Measurements from ENCODE around the gene PIP4K2A.

The PIP4K2A gene

GRCh38 chr10:22620140-22620857, 94.1 kb downstream of the PIP4K2A start:
- DNase-seq (ENCODE audit: low read depth), result peak; percentile 85

- no peak for DNase-seq (ENCODE audit: low read depth)
These were observed 95.3 kb downstream of the PIP4K2A start for GRCh38 chr10:22619101-22619500.

- no peak for DNase-seq (ENCODE audit: low read depth)
These were observed 96.1 kb downstream of the PIP4K2A start for GRCh38 chr10:22618078-22618785.

GRCh38 chr10:22617516-22617915, 96.9 kb downstream of the PIP4K2A start:
- DNase-seq (ENCODE audit: low read depth), result no peak

- DNase-seq (ENCODE audit: low read depth), result no peak
These were observed 97.3 kb downstream of the PIP4K2A start for GRCh38 chr10:22617051-22617450.

GRCh38 chr10:22615819-22616499, 98.4 kb downstream of the PIP4K2A start:
- DNase-seq (ENCODE audit: low read depth), result no peak

GRCh38 chr10:22615101-22615500, 99.3 kb downstream of the PIP4K2A start:
- DNase-seq (ENCODE audit: low read depth), result no peak

- no peak for DNase-seq (ENCODE audit: low read depth)
These were observed 101.4 kb downstream of the PIP4K2A start for GRCh38 chr10:22613011-22613410.

GRCh38 chr10:22612318-22612717, 102.1 kb downstream of the PIP4K2A start:
- no peak for DNase-seq (ENCODE audit: low read depth)

GRCh38 chr10:22611425-22612115, 102.8 kb downstream of the PIP4K2A start:
- no peak for DNase-seq (ENCODE audit: low read depth)

- no peak for DNase-seq (ENCODE audit: low read depth)
These were observed 103.8 kb downstream of the PIP4K2A start for GRCh38 chr10:22610610-22611009.

- DNase-seq (ENCODE audit: low read depth), result no peak
These were observed 104.5 kb downstream of the PIP4K2A start for GRCh38 chr10:22609719-22610465.

GRCh38 chr10:22609251-22609650, 105.1 kb downstream of the PIP4K2A start:
- DNase-seq (ENCODE audit: low read depth), result no peak

- DNase-seq (ENCODE audit: low read depth), result no peak
These were observed 107.1 kb downstream of the PIP4K2A start for GRCh38 chr10:22607261-22607660.

- no peak for DNase-seq (ENCODE audit: low read depth)
These were observed 108.2 kb downstream of the PIP4K2A start for GRCh38 chr10:22606164-22606614.

- DNase-seq (ENCODE audit: low read depth), result peak; percentile 62
These were observed 109.2 kb downstream of the PIP4K2A start for GRCh38 chr10:22605168-22605567.

- no peak for DNase-seq (ENCODE audit: low read depth)
These were observed 109.8 kb downstream of the PIP4K2A start for GRCh38 chr10:22604344-22605126.

- no peak for DNase-seq (ENCODE audit: low read depth)
These were observed 110.8 kb downstream of the PIP4K2A start for GRCh38 chr10:22603581-22603980.

GRCh38 chr10:22601618-22602017, 112.8 kb downstream of the PIP4K2A start:
- DNase-seq (ENCODE audit: low read depth), result no peak

- no peak for DNase-seq (ENCODE audit: low read depth)
These were observed 114.6 kb downstream of the PIP4K2A start for GRCh38 chr10:22599636-22600228.
